ENCODE results near the gene WNT9A. TPM values are rescaled to one million over a fixed set of nuclear protein-coding genes. Genes with fewer than 3 reads are reported as not detected.

Gene WNT9A
- total RNA-seq, 1 experiment from 2014 or later, result 22.2 TPM

DNA sequence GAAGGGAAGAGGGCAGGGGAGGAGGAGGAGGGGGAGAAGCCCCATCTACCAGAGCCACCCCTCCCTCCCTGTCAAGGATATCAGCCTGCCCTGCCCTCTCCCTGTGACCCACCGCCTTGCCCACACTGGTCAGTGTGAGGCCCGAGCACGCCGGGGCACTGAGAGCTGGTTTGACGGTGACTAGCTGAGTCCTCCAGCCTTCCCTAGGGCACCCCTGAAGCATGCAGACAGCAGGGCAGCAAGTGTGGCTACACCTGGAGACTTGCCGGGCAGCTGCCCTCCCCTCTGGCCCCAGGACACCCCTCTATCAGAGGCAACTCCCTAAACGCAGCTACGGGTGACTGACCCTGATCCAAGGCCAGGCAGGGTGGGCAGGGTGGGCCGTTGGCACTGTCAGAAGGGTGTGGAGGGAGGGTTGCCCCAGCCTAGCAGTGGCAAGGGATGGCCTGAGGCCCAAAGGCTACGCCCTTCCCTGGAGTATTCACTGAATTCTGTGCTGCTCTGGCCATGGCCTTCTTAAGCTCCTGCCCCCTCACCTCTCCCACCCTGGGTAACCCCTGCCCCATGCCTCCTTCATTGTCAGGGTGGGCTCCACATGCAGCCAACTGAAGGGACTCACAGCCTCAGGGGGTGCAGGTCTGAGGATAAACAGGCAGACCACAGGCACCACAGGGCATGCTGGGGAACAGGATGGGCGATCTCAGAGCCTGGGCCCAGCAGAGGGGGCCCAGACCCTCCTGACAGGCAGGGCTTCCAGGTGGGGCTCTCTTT lies 19.6 kb downstream of the WNT9A start:
- no peak overlapping the region for H2AFZ ChIP-seq (ENCODE audit: low read length)
- CTCF ChIA-PET, result no interaction called here
- no peak overlapping the region for H3K27ac ChIP-seq (ENCODE audit: low read length)
- no peak overlapping the region for H3K9ac ChIP-seq (ENCODE audit: low read length)
- H4K20me1 ChIP-seq (ENCODE audit: low read length), result peaks cover 5% of the 10 kb centered on the region; the same call in 1 of the 2 replicates
- H3K4me2 ChIP-seq (ENCODE audit: low read length), result no peak overlapping the region
- TF ChIP-seq EZH2 (IDR thresholded peaks at IDR 0.05; ENCODE audit: low read length, unreplicated experiment), result no peak
- TF ChIP-seq EZH2phosphoT487 (IDR thresholded peaks at IDR 0.05; ENCODE audit: borderline replicate concordance, low read length), result no peak
- TF ChIP-seq, protein P1, sequence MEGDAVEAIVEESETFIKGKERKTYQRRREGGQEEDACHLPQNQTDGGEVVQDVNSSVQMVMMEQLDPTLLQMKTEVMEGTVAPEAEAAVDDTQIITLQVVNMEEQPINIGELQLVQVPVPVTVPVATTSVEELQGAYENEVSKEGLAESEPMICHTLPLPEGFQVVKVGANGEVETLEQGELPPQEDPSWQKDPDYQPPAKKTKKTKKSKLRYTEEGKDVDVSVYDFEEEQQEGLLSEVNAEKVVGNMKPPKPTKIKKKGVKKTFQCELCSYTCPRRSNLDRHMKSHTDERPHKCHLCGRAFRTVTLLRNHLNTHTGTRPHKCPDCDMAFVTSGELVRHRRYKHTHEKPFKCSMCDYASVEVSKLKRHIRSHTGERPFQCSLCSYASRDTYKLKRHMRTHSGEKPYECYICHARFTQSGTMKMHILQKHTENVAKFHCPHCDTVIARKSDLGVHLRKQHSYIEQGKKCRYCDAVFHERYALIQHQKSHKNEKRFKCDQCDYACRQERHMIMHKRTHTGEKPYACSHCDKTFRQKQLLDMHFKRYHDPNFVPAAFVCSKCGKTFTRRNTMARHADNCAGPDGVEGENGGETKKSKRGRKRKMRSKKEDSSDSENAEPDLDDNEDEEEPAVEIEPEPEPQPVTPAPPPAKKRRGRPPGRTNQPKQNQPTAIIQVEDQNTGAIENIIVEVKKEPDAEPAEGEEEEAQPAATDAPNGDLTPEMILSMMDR (conservative IDR thresholded peaks at IDR 0.05; ENCODE audit: low read depth, low read length), result no peak
- H3K36me3 ChIP-seq (ENCODE audit: low read depth, low read length), result peaks cover 13% of the 10 kb centered on the region
- no TSS peak for BruUV-seq (replicated peaks)
- no peak for DNase-seq
- H3K9me3 ChIP-seq (ENCODE audit: low read length), result no peaks in the 10 kb centered on the region
- H3K27me3 ChIP-seq (ENCODE audit: low read length), result no peaks in the 10 kb centered on the region
- intact Hi-C loops (cut with micrococcal nuclease), result no loop called here
- H3K4me1 ChIP-seq (ENCODE audit: insufficient read depth, low read length), result peaks cover 6% of the 10 kb centered on the region; the same call in 1 of the 2 replicates
- H3K9me2 ChIP-seq (replicated peaks; ENCODE audit: low read length), result no peaks in the 10 kb centered on the region
- H3K4me3 ChIP-seq (ENCODE audit: low read length), result no peak overlapping the region
- peak; percentile 25; the same call in 1 of the 2 replicates for ATAC-seq
- peaks cover 71% of the 10 kb centered on the region for H3K79me2 ChIP-seq (ENCODE audit: low read length)
- POLR2A ChIA-PET (ENCODE audit: unreplicated experiment), result no interaction called here
- H3F3A ChIP-seq (ENCODE audit: low read length, unreplicated experiment), result no peaks in the 10 kb centered on the region

DNA sequence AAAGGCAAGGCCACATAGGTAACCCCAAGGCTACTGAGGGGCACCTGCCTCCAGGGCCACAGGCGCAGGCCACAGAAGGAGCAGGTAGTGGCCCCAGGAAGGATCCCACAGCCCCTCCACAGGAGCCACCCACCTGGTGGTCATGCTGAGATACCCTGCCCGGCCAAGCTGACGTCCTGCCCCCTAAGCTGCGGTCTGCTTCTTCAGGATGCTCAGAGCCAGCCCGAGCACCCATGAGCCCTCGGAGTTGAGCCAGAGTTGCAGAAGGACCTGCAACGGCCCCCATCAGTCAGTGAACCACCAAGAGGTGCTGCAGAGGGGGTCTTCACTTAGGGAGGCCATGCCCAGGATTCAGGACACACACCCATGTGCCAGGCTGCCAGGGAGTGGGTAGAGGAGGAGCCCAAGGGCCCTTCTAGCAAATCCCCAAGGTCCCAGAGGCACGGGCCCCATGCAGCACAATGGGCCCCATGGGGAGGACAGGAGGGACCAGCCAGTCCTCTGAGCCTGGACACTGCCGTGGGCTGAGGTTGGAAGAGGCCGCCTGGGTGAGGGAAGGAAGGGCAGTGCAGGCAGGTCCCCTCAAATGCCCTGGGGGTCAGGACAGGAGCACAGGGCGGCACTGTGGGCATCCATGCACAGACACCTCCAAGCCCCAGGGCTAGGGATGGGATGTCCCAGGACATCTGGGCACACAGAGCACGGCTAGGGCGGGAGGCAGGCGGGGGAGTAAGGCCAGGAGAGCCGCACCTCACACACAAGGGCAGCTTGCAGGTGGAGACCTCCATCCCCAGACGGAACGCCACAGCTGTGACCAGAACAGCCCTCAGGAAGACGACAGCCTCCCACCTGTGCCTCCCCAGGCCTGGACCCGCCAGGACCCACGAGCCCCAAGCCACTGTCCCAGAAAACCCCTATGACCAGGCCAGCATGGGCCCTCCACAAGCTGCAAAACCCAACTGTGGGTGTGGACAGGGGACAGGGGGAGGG lies 20.5 kb downstream of the WNT9A start:
- Histone ChIP-seq H2AFZ (ENCODE audit: low read length) (no peak overlapping the region), H3K27ac (ENCODE audit: low read length) (no peak overlapping the region), H3K4me2 (ENCODE audit: low read length) (no peak overlapping the region), H3K36me3 (ENCODE audit: low read depth, low read length) (0 out of 2 replicates have a peak, but pooled peaks cover 3% of the 10 kb centered on the region), H3K4me1 (ENCODE audit: insufficient read depth, low read length) (peaks cover 3% of the 10 kb centered on the region; the same call in 1 of the 2 replicates), H3F3A (ENCODE audit: low read length, unreplicated experiment) (no peaks in the 10 kb centered on the region), H3K27me3 (ENCODE audit: low read length) (no peaks in the 10 kb centered on the region), H3K9me3 (ENCODE audit: low read length) (no peaks in the 10 kb centered on the region), H3K4me3 (ENCODE audit: low read length) (no peak overlapping the region), H3K9me2 (replicated peaks; ENCODE audit: low read length) (no peaks in the 10 kb centered on the region), H4K20me1 (ENCODE audit: low read length) (peaks cover 5% of the 10 kb centered on the region; the same call in 1 of the 2 replicates), H3K9ac (ENCODE audit: low read length) (no peak overlapping the region), H3K79me2 (ENCODE audit: low read length) (peaks cover 61% of the 10 kb centered on the region)
- POLR2A ChIA-PET (ENCODE audit: unreplicated experiment), result no interaction called here
- no peak for TF ChIP-seq EZH2phosphoT487 (IDR thresholded peaks at IDR 0.05; ENCODE audit: borderline replicate concordance, low read length)
- TF ChIP-seq, protein P1 (conservative IDR thresholded peaks at IDR 0.05; ENCODE audit: low read depth, low read length), result no peak
- TF ChIP-seq EZH2 (IDR thresholded peaks at IDR 0.05; ENCODE audit: low read length, unreplicated experiment), result no peak
- DNase-seq (no peak), ATAC-seq (no peak)
- no TSS peak for BruUV-seq (replicated peaks)
- intact Hi-C loops (cut with micrococcal nuclease), result no loop called here
- CTCF ChIA-PET, result no interaction called here

Measured in PC-3 (cell line).